Nephron (organoid): ENCODE measurements around the gene GNAS-AS1.

Experiments
- H3K27ac Mint-ChIP-seq, 3 experiments: 2 replicates each; pipeline ENCODE4 v1.8.0; 2020; ENCODE audit warnings: mixed read lengths in 3 of 3, mild to moderate bottlenecking in 2 of 3, moderate library complexity in 1 of 3
- H3K27me3 Mint-ChIP-seq: 2 replicates; pipeline ENCODE4 v1.8.0; 2021; ENCODE audit warnings: low read depth, mild to moderate bottlenecking, moderate library complexity, mixed read lengths
- H3K36me3 Mint-ChIP-seq: 2 replicates; pipeline ENCODE4 v1.8.0; 2020; ENCODE audit warnings: low read depth, mixed read lengths
- H3K4me1 Mint-ChIP-seq: 2 replicates; pipeline ENCODE4 v1.8.0; 2020; ENCODE audit warnings: mixed read lengths
- H3K4me3 Mint-ChIP-seq, 3 experiments: 2 replicates each; pipeline ENCODE4 v1.8.0; 2020; ENCODE audit warnings: mild to moderate bottlenecking in 3 of 3, mixed read lengths in 3 of 3, moderate library complexity in 2 of 3
- H3K9me3 Mint-ChIP-seq: 2 replicates; pipeline ENCODE4 v1.8.0; 2020; ENCODE audit warnings: mixed read lengths
- CTCF ChIP-seq, 3 experiments: fragments of 200-600 bp; sonication (generic); IDR thresholded peaks; one replicate each; pipeline ENCODE4 v1.5.0; 2021; ENCODE audit warnings: antibody characterized with exemption in 3 of 3; ENCODE audit not compliant: unreplicated experiment in 3 of 3

Gene GNAS-AS1

GRCh38 chr20:58808271-58809046 is 42.2 kb downstream of the GNAS-AS1 start:
- no peak for TF ChIP-seq CTCF (IDR thresholded peaks at IDR 0.05; ENCODE audit: unreplicated experiment in 3 of 3)
- Mint-ChIP-seq H3K27me3 (peaks cover 38% of the 10 kb centered on the region), H3K27ac (no peak overlapping the region), H3K4me3 (no peak overlapping the region), H3K36me3 (no peaks in the 10 kb centered on the region), H3K4me1 (no peaks in the 10 kb centered on the region), H3K9me3 (no peaks in the 10 kb centered on the region)

- no peaks in the 10 kb centered on the region for H3K4me1 Mint-ChIP-seq
- no peaks in the 10 kb centered on the region for H3K9me3 Mint-ChIP-seq
- H3K4me3 Mint-ChIP-seq = no peak overlapping the region
- no peaks in the 10 kb centered on the region for H3K36me3 Mint-ChIP-seq
- H3K27me3 Mint-ChIP-seq = peaks cover 37% of the 10 kb centered on the region
- no peak for TF ChIP-seq CTCF (IDR thresholded peaks at IDR 0.05; ENCODE audit: unreplicated experiment in 3 of 3)
- no peak overlapping the region for H3K27ac Mint-ChIP-seq
Observed at GRCh38 chr20:58807801-58808200, 42.9 kb downstream of the GNAS-AS1 start.

- H3K4me3 Mint-ChIP-seq = no peak overlapping the region
- TF ChIP-seq CTCF (IDR thresholded peaks at IDR 0.05; ENCODE audit: unreplicated experiment in 3 of 3) = no peak
- no peak overlapping the region for H3K27ac Mint-ChIP-seq
- no peaks in the 10 kb centered on the region for H3K9me3 Mint-ChIP-seq
- H3K36me3 Mint-ChIP-seq = no peaks in the 10 kb centered on the region
- peaks cover 50% of the 10 kb centered on the region for H3K27me3 Mint-ChIP-seq
- H3K4me1 Mint-ChIP-seq = no peaks in the 10 kb centered on the region
Observed at GRCh38 chr20:58803533-58803932, 47.2 kb downstream of the GNAS-AS1 start.

GRCh38 chr20:58802061-58802460 is 48.6 kb downstream of the GNAS-AS1 start:
- Mint-ChIP-seq H3K27ac (no peak overlapping the region), H3K4me1 (peaks cover 5% of the 10 kb centered on the region), H3K36me3 (no peaks in the 10 kb centered on the region), H3K4me3 (no peak overlapping the region), H3K27me3 (peaks cover 47% of the 10 kb centered on the region), H3K9me3 (no peaks in the 10 kb centered on the region)
- TF ChIP-seq CTCF (IDR thresholded peaks at IDR 0.05; ENCODE audit: unreplicated experiment in 3 of 3) = no peak

- no peak for TF ChIP-seq CTCF (IDR thresholded peaks at IDR 0.05; ENCODE audit: unreplicated experiment in 3 of 3)
- peaks cover 41% of the 10 kb centered on the region for H3K27me3 Mint-ChIP-seq
- no peak overlapping the region for H3K27ac Mint-ChIP-seq
- no peaks in the 10 kb centered on the region for H3K36me3 Mint-ChIP-seq
- H3K9me3 Mint-ChIP-seq = no peaks in the 10 kb centered on the region
- H3K4me1 Mint-ChIP-seq = peaks cover 5% of the 10 kb centered on the region
- no peak overlapping the region for H3K4me3 Mint-ChIP-seq
Observed at GRCh38 chr20:58800134-58800871, 50.4 kb downstream of the GNAS-AS1 start.
